Gastroesophageal sphincter (tissue), 3 donors: ENCODE results near the gene DYNC1I2.

Experiments
- CTCF ChIP-seq, 4 experiments: fragments of 200-600 bp in 2 of 4; fragments of 450-650 bp in 2 of 4; sonication (generic) in 1 of 4; IDR thresholded peaks; one replicate each; pipeline ENCODE4 v1.5.1; 2017 to 2019; ENCODE audit warnings: antibody characterized with exemption in 4 of 4, mild to moderate bottlenecking in 2 of 4, moderate library complexity in 2 of 4
- POLR2A ChIP-seq, 2 donors: fragments of 450-650 bp; IDR thresholded peaks; one replicate each; pipeline ENCODE4 v1.6.1; 2017; ENCODE audit warnings: antibody characterized with exemption in 2 of 2, mild to moderate bottlenecking in 2 of 2, moderate library complexity in 1 of 2

- no peak for TF ChIP-seq POLR2A (IDR thresholded peaks at IDR 0.05)
- TF ChIP-seq CTCF (IDR thresholded peaks at IDR 0.05), result no peak
Observed at GRCh38 chr2:171791361-171791760, 104.1 kb downstream of the DYNC1I2 start.
